Pancreas (tissue), 10 donors: ENCODE results near the gene CCDC85C. TPM values are rescaled to one million over a fixed set of nuclear protein-coding genes. Genes with fewer than 3 reads are reported as not detected.

Experiments
- ATAC-seq, 4 donors: fragments of 200-7000 bp; cut with Tn5 transposase; one replicate each; pipeline versions ENCODE4 v1.8.0 to v1.9.1; 2020; ENCODE audit warnings: mild to moderate bottlenecking in 4 of 4, moderate library complexity in 4 of 4
- DNase-seq, 6 donors: peaks; one replicate each; pipeline ENCODE4 v3.0.0-alpha.2; 2020
- FAIRE-seq: peaks from 2 replicates; lab custom pipeline; 2012; peaks lifted over from hg19 to GRCh38; lab: Jason Lieb, UNC
- H3K27ac ChIP-seq, 4 donors: fragments of 200-600 bp; sonication (generic); 1 replicate in 3 of 4; 2 replicates in 1 of 4; pipeline versions ENCODE4 v1.5.0 to v1.8.0; 2020
- H3K27me3 ChIP-seq, 4 donors: fragments of 200-600 bp; one replicate each; pipeline ENCODE4 v1.8.0; 2021
- H3K36me3 ChIP-seq, 3 donors: fragments of 200-600 bp; sonication (generic) in 1 of 3; one replicate each; pipeline versions ENCODE4 v1.5.0 to v1.8.0; 2020 to 2021
- H3K4me1 ChIP-seq, 3 donors: fragments of 200-600 bp; one replicate each; pipeline ENCODE4 v1.8.0; 2021
- H3K4me3 ChIP-seq, 4 donors: fragments of 200-600 bp; sonication (generic) in 2 of 4; one replicate each; pipeline versions ENCODE4 v1.5.0 to v1.8.0; 2020 to 2021
- H3K9me3 ChIP-seq, 4 donors: fragments of 200-600 bp; one replicate each; pipeline ENCODE4 v1.8.0; 2021
- WGBS, 2 donors: extraction: QIAGEN DNeasy Blood & Tissue Kit; methylation state at CpG; one replicate each; pipeline ENCODE4 v1.1.7; 2013; 5-methylcytosine and 5-hydroxymethylcytosine counted together
- intact Hi-C, 3 donors: fragments of 100-400 bp; cut with DNase I; formaldehyde crosslinking; loops; one replicate each; pipeline versions ENCODE4 v1.11.1 to v1.14.2; 2022
- polyA plus RNA-seq, 2 donors: library from polyadenylated mRNA; stranded (reverse); fragments of 200-250 nt; gene quantifications; one replicate each; pipeline ENCODE4 v1.2.3, GENCODE V29; 2013
- total RNA-seq, 6 donors: library from RNA; stranded (reverse); fragmentation: NEBNext Ultra II Directional in 4 of 6; extraction: Animal tissue kit (Norgen Biotek cat#: 25700) in 4 of 6; gene quantifications; one replicate each; pipeline versions ENCODE4 v1.2.1 to v1.2.4, GENCODE V29; 2021 to 2023
- TF ChIP-seq, protein P1 (sequence below), 4 donors: fragments of 200-600 bp; sonication (generic) in 3 of 4; IDR thresholded peaks; one replicate each; pipeline versions ENCODE4 v1.5.0 to v1.8.0; 2021; ENCODE audit warnings: antibody characterized with exemption in 4 of 4
- donor health status: healthy with polysubstance abuse.
- donor health status: DM: no; HTN: no; CAD: no; lungs with moderate emphysema.
- donor health status: DM: no; HTN: no; CAD: no.
- donor health status: control.
- donor health status: control.
- donor health status: Bipolar disorder and iron deficiency.
- donor health status: DM: yes; HTN: yes; CAD: no.
- donor health status: DM: no; HTN: no; CAD: no.
- donor health status: DM: no; HTN: no; CAD: no.
- donor health status: DM: yes; HTN: yes; CAD: no.

Gene CCDC85C
- total and polyA plus RNA-seq, 8 donors = 9.5 to 22.2 (median 17.6) TPM

DNA sequence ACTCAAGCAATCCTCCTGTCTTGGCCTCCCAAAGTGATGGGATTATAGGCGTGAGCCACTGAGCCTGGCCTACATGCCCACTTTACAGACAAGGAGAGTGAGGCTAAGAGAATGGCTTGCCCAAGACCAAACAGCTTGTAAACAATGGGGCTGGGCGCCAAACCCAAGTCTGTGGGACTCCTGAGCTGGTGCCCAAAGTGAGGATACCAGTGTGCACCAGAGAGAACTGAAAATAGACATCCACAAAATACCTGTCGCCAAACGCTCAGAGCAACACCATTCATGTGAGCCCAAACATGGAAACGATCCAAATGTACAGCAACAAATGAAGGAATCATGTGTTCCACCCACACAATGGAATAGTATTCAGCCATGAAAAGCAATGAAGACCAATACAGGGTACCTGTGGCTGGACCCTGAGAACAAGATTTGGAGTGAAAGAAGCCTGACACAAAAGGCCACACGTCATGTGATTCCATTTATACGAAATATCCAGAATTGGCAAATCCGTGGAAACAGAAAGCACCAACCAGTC is 84.6 kb downstream of the CCDC85C start:
- intact Hi-C loops = loop anchor here in 1 of 3 donors (2.0 kb wide), 1 partner anchor 109 kb away; no protein-coding TSS in a partner anchor
- WGBS, 2 donors = 93 to 94% methylated on average over 8 of the region's 8 CpGs
- no peak for FAIRE-seq
- TF ChIP-seq, protein P1, sequence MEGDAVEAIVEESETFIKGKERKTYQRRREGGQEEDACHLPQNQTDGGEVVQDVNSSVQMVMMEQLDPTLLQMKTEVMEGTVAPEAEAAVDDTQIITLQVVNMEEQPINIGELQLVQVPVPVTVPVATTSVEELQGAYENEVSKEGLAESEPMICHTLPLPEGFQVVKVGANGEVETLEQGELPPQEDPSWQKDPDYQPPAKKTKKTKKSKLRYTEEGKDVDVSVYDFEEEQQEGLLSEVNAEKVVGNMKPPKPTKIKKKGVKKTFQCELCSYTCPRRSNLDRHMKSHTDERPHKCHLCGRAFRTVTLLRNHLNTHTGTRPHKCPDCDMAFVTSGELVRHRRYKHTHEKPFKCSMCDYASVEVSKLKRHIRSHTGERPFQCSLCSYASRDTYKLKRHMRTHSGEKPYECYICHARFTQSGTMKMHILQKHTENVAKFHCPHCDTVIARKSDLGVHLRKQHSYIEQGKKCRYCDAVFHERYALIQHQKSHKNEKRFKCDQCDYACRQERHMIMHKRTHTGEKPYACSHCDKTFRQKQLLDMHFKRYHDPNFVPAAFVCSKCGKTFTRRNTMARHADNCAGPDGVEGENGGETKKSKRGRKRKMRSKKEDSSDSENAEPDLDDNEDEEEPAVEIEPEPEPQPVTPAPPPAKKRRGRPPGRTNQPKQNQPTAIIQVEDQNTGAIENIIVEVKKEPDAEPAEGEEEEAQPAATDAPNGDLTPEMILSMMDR (IDR thresholded peaks at IDR 0.05) = no peak
- DNase-seq = peak in 1 of 6 donors; percentile 26
- Histone ChIP-seq H3K36me3 (peaks cover 0 to 5% (median 3%) of the 10 kb centered on the region in 3 donors), H3K4me1 (peaks cover 0 to 3% (median 0%) of the 10 kb centered on the region in 3 donors), H3K9me3 (no peaks in the 10 kb centered on the region), H3K4me3 (no peak overlapping the region), H3K27me3 (no peaks in the 10 kb centered on the region), H3K27ac (no peak overlapping the region)
- no peak for ATAC-seq

DNA sequence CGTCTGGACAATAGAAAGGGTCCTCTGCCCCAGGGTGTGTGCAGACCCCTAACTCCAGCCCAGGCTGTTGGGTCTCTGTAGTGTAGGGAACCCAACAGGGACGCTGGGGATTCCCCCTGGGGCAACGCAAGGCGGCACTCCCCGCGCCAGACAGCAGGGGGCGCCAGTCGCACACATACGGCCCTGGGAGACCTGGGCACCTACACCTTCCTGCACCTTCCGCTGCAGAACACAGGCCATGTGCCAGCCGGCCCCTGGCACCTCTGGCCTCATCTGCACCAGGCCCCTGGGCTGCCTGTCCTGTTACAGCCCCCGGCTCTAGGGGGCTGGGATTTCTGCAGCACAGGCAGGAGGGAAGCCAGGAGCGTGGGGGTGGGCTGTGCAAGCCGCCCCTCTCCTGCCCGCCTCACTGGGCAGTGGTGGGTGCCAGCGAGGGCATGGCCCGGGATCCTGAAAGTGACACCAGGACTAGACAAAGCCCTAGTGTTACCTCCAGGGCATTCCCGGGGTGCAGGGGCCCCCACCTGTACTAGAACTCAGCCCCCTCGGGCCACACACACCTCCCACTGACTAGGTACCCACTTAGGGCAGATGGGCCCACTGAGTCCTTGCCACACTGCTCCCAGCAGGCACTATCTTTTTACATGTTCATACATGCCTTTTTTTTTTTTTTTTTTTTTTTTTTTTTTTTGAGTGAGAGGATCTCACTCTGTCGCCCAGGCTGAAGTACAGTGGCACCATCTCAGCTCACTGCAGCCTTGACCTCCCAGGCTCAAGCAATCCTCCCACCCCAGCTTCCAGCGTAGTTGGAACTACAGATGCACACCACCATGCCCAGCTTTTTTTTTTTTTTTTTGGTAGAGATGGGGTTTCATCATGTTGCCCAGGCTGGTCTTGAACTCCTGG is 85.3 kb downstream of the CCDC85C start:
- Histone ChIP-seq H3K27me3 (no peaks in the 10 kb centered on the region), H3K9me3 (no peaks in the 10 kb centered on the region), H3K4me1 (peaks cover 0 to 3% (median 0%) of the 10 kb centered on the region in 3 donors), H3K36me3 (peaks cover 0 to 9% (median 6%) of the 10 kb centered on the region in 3 donors), H3K27ac (no peak overlapping the region), H3K4me3 (no peak overlapping the region)
- intact Hi-C loops = loop anchor here in 1 of 3 donors (2.0 kb wide), 1 partner anchor 110 kb away; no protein-coding TSS in a partner anchor
- peak; percentile 72 to 97 (median 91) for DNase-seq
- FAIRE-seq = no peak
- 40% methylated on average over 21 of the region's 21 CpGs for WGBS, 2 donors
- ATAC-seq = peak; percentile 81 to 94 (median 90)
- TF ChIP-seq, protein P1 (IDR thresholded peaks at IDR 0.05) = peak; percentile 97 to 99 (median 98)

GRCh38 chr14:99517643-99518381 is 86.2 kb downstream of the CCDC85C start:
- peak in 2 of 6 donors; percentile 60 to 80 for DNase-seq
- Histone ChIP-seq H3K4me3 (no peak overlapping the region), H3K4me1 (peaks cover 0 to 3% (median 0%) of the 10 kb centered on the region in 3 donors), H3K27ac (no peak overlapping the region), H3K27me3 (no peaks in the 10 kb centered on the region), H3K36me3 (peaks cover 0 to 9% (median 6%) of the 10 kb centered on the region in 3 donors), H3K9me3 (no peaks in the 10 kb centered on the region)
- TF ChIP-seq, protein P1 (IDR thresholded peaks at IDR 0.05) = no peak
- intact Hi-C loops = loop anchor here in 1 of 3 donors (2.0 kb wide), 1 partner anchor 111 kb away; no protein-coding TSS in a partner anchor
- no peak for FAIRE-seq
- ATAC-seq = peak in 1 of 4 donors; percentile 9
- WGBS, 2 donors = 54 to 57% methylated on average over 16 of the region's 16 CpGs

GRCh38 chr14:99516871-99517642 is 87.0 kb downstream of the CCDC85C start:
- intact Hi-C loops = no loop called here
- peaks cover 0 to 9% (median 6%) of the 10 kb centered on the region in 3 donors for H3K36me3 ChIP-seq
- ATAC-seq = no peak
- H3K4me1 ChIP-seq = peaks cover 0 to 3% (median 0%) of the 10 kb centered on the region in 3 donors
- peak in 2 of 6 donors; percentile 57 to 77 for DNase-seq
- H3K27me3 ChIP-seq = no peaks in the 10 kb centered on the region
- TF ChIP-seq, protein P1 (IDR thresholded peaks at IDR 0.05) = no peak
- FAIRE-seq = no peak
- no peaks in the 10 kb centered on the region for H3K9me3 ChIP-seq
- 65 to 73% methylated on average over 14 of the region's 14 CpGs for WGBS, 2 donors
- no peak overlapping the region for H3K27ac ChIP-seq
- no peak overlapping the region for H3K4me3 ChIP-seq
